Retinal pigment epithelial cell (primary cell): Measurements from ENCODE around the gene CBFB.

ENCODE experiments used
- DNase-seq: peaks from one replicate; pipeline ENCODE4 v3.0.0-alpha.2; 2010; ENCODE audit warnings: low read depth
- H3K4me3 ChIP-seq: 2 replicates; pipeline ENCODE4 v1.5.1; 2011; ENCODE audit warnings: mild to moderate bottlenecking, low read length, control low read depth, moderate library complexity
- CTCF ChIP-seq: conservative IDR thresholded peaks from 2 replicates; pipeline ENCODE4 v1.5.1; 2011; ENCODE audit warnings: low read depth, low read length, control low read depth, inconsistent platforms

CBFB gene

GRCh38 chr16:67150047-67150832 lies 121.3 kb downstream of the CBFB start:
- DNase-seq = no peak
- TF ChIP-seq CTCF = no peak
- H3K4me3 ChIP-seq = peak overlapping the region; percentile 53
